ENCODE measurements around the gene CMYA5. TPM values are rescaled to one million over a fixed set of nuclear protein-coding genes. Genes with fewer than 3 reads are reported as not detected.

Gene CMYA5
- total RNA-seq, 4 donors from 2014 or later, result 15.8 to 49.4 (median 27.0) TPM

- Histone ChIP-seq H3K4me3 (no peak overlapping the region), H3K9me3 (no peaks in the 10 kb centered on the region), H3K27me3 (no peaks in the 10 kb centered on the region), H3K4me1 (no peaks in the 10 kb centered on the region), H3K36me3 (no peaks in the 10 kb centered on the region), H3K27ac (no peak overlapping the region)
- no peak for DNase-seq
- no peak for TF ChIP-seq CTCF (IDR thresholded peaks at IDR 0.05)
- no peak for TF ChIP-seq POLR2A (IDR thresholded peaks at IDR 0.05)
- intact Hi-C loops (cut with DNase I; ENCODE audit: low total_unique reads), result no loop called here
Observed at GRCh38 chr5:79847561-79847960, 157.9 kb downstream of the CMYA5 start.

GRCh38 chr5:79849061-79849460 is 159.4 kb downstream of the CMYA5 start:
- Histone ChIP-seq H3K4me3 (no peak overlapping the region), H3K27ac (no peak overlapping the region), H3K9me3 (no peaks in the 10 kb centered on the region), H3K27me3 (no peaks in the 10 kb centered on the region), H3K36me3 (no peaks in the 10 kb centered on the region), H3K4me1 (no peaks in the 10 kb centered on the region)
- no peak for DNase-seq
- TF ChIP-seq CTCF (IDR thresholded peaks at IDR 0.05), result no peak
- TF ChIP-seq POLR2A (IDR thresholded peaks at IDR 0.05), result no peak
- intact Hi-C loops (cut with DNase I; ENCODE audit: low total_unique reads), result no loop called here

Small RNAs within 50 kb of the gene (small RNA-seq; reads per million reads assigned to genes)
- not detected for gene AC008496.1

Other genes with a start within 250 kb of the CMYA5 start
- 10 to 100 TPM in 3 of 4 donors, 1 to 10 TPM in 1; 2.8 to 34.1 (median 20.8) TPM for gene HOMER1, start 175.7 kb upstream of the CMYA5 start, total RNA-seq
- gene TENT2, start 77.4 kb upstream of the CMYA5 start, total RNA-seq, result 100 to 1,000 TPM in 2 of 4 donors, 10 to 100 TPM in 2; 62.5 to 118 (median 90.9) TPM